ENCODE results near the gene DNAJB5. TPM values are rescaled to one million over a fixed set of nuclear protein-coding genes. Genes with fewer than 3 reads are reported as not detected.

Gene DNAJB5
- polyA plus RNA-seq, 1 donor from 2014 or later: 99.1 TPM

GRCh38 chr9:34990908-34991606, 1.5 kb downstream of the DNAJB5 start:
- H3K9ac ChIP-seq (ENCODE audit: low read length): peak overlapping the region; percentile 100
- H3K4me3 ChIP-seq (ENCODE audit: low read length): peak overlapping the region; percentile 93
- H3K9me2 ChIP-seq (ENCODE audit: insufficient read depth, low read length): no peaks in the 10 kb centered on the region
- H3K4me2 ChIP-seq (ENCODE audit: low read length): peak overlapping the region; percentile 100
- peak; percentile 8 for TF ChIP-seq POLR2AphosphoS5 (IDR thresholded peaks at IDR 0.05)
- TF ChIP-seq EP300 (conservative IDR thresholded peaks at IDR 0.05; ENCODE audit: poor library complexity, severe bottlenecking): peak; percentile 11
- TF ChIP-seq RAD21 (conservative IDR thresholded peaks at IDR 0.05): no peak
- TF ChIP-seq MXI1 (conservative IDR thresholded peaks at IDR 0.05; ENCODE audit: poor library complexity, severe bottlenecking): peak; percentile 56
- no peaks in the 10 kb centered on the region for H3K9me3 ChIP-seq (ENCODE audit: low read length)
- peaks cover 9% of the 10 kb centered on the region for H3K36me3 ChIP-seq (ENCODE audit: insufficient read depth, low read length)
- H4K20me1 ChIP-seq (ENCODE audit: insufficient read depth): no peaks in the 10 kb centered on the region
- H2AFZ ChIP-seq (ENCODE audit: low read depth, low read length): no peak overlapping the region
- peak overlapping the region; percentile 99 for H3K27ac ChIP-seq (ENCODE audit: low read length)
- peaks cover 47% of the 10 kb centered on the region for H3K79me2 ChIP-seq (replicated peaks; ENCODE audit: insufficient read depth, low read length)
- H3F3A ChIP-seq (ENCODE audit: insufficient read depth, low read length, poor library complexity, severe bottlenecking): no peaks in the 10 kb centered on the region
- no peaks in the 10 kb centered on the region for H3K27me3 ChIP-seq (ENCODE audit: insufficient read depth, low read depth, low read length)

GRCh38 chr9:34991607-34992375, 2.2 kb downstream of the DNAJB5 start:
- peak overlapping the region; percentile 92 for H3K4me2 ChIP-seq (ENCODE audit: low read length)
- peak overlapping the region; percentile 99 for H3K27ac ChIP-seq (ENCODE audit: low read length)
- H3K9ac ChIP-seq (ENCODE audit: low read length): peak overlapping the region; percentile 100

GRCh38 chr9:34992376-34992951, 2.9 kb downstream of the DNAJB5 start:
- Histone ChIP-seq H3K9ac (ENCODE audit: low read length) (peak overlapping the region; percentile 100), H3K27me3 (ENCODE audit: insufficient read depth, low read depth, low read length) (no peaks in the 10 kb centered on the region), H3K4me3 (ENCODE audit: low read length) (peak overlapping the region; percentile 93), H3K27ac (ENCODE audit: low read length) (peak overlapping the region; percentile 99), H3F3A (ENCODE audit: insufficient read depth, low read length, poor library complexity, severe bottlenecking) (no peaks in the 10 kb centered on the region), H3K79me2 (replicated peaks; ENCODE audit: insufficient read depth, low read length) (peaks cover 47% of the 10 kb centered on the region), H3K9me3 (ENCODE audit: low read length) (no peaks in the 10 kb centered on the region), H3K4me2 (ENCODE audit: low read length) (peak overlapping the region; percentile 92), H2AFZ (ENCODE audit: low read depth, low read length) (no peak overlapping the region), H3K9me2 (ENCODE audit: insufficient read depth, low read length) (no peaks in the 10 kb centered on the region), H3K36me3 (ENCODE audit: insufficient read depth, low read length) (peaks cover 17% of the 10 kb centered on the region), H4K20me1 (ENCODE audit: insufficient read depth) (no peaks in the 10 kb centered on the region)
- TF ChIP-seq SMC3 (conservative IDR thresholded peaks at IDR 0.05; ENCODE audit: poor library complexity): no peak
- TF ChIP-seq TAF1 (IDR thresholded peaks at IDR 0.05; ENCODE audit: low read depth): no peak
- no peak for TF ChIP-seq EP300 (conservative IDR thresholded peaks at IDR 0.05; ENCODE audit: poor library complexity, severe bottlenecking)
- TF ChIP-seq RAD21 (conservative IDR thresholded peaks at IDR 0.05): no peak
- TF ChIP-seq POLR2AphosphoS5 (IDR thresholded peaks at IDR 0.05): no peak
- TF ChIP-seq REST (IDR thresholded peaks at IDR 0.05; ENCODE audit: borderline replicate concordance): no peak
- no peak for TF ChIP-seq CTCF (IDR thresholded peaks at IDR 0.05; ENCODE audit: poor library complexity, severe bottlenecking)

More at GRCh38 chr9:34991607-34992375, 2.2 kb downstream of the DNAJB5 start:
- H3K79me2 ChIP-seq (replicated peaks; ENCODE audit: insufficient read depth, low read length): peaks cover 47% of the 10 kb centered on the region
- peak overlapping the region; percentile 93 for H3K4me3 ChIP-seq (ENCODE audit: low read length)
- H3K27me3 ChIP-seq (ENCODE audit: insufficient read depth, low read depth, low read length): no peaks in the 10 kb centered on the region
- peaks cover 12% of the 10 kb centered on the region for H3K36me3 ChIP-seq (ENCODE audit: insufficient read depth, low read length)
- no peak overlapping the region for H2AFZ ChIP-seq (ENCODE audit: low read depth, low read length)
- no peaks in the 10 kb centered on the region for H3K9me2 ChIP-seq (ENCODE audit: insufficient read depth, low read length)
- no peaks in the 10 kb centered on the region for H4K20me1 ChIP-seq (ENCODE audit: insufficient read depth)
- no peaks in the 10 kb centered on the region for H3F3A ChIP-seq (ENCODE audit: insufficient read depth, low read length, poor library complexity, severe bottlenecking)
- TF ChIP-seq RAD21 (conservative IDR thresholded peaks at IDR 0.05) (no peak), EP300 (conservative IDR thresholded peaks at IDR 0.05; ENCODE audit: poor library complexity, severe bottlenecking) (no peak), CTCF (IDR thresholded peaks at IDR 0.05; ENCODE audit: poor library complexity, severe bottlenecking) (peak; percentile 30), SMC3 (conservative IDR thresholded peaks at IDR 0.05; ENCODE audit: poor library complexity) (no peak)
- H3K9me3 ChIP-seq (ENCODE audit: low read length): no peaks in the 10 kb centered on the region

Measured in neural cell (in vitro differentiated cells).